ENCODE results near the gene THAP9. TPM values are rescaled to one million over a fixed set of nuclear protein-coding genes. Genes with fewer than 3 reads are reported as not detected.
"Not testable (repeated sequence)": the region's sequence is repeated elsewhere in the genome, so short reads cannot be mapped to it uniquely, and the experiment has no call there.

The THAP9 gene
- 1.9 and 3.1 TPM in 2 replicates for total RNA-seq (2014; rRNA removed; shearing (Covaris generic))

GRCh38 chr4:82900411-82901182 is at the start of gene THAP9:
THAP9 (plus strand) TSS chr4:82900735; CDS start chr4:82900803, 68 bp downstream.
- peak; percentile 99 for DNase-seq (ENCODE audit: low read depth)

GRCh38 chr4:82851318-82851717 is 49.2 kb upstream of the THAP9 start:
- no peak for DNase-seq (ENCODE audit: low read depth)

GRCh38 chr4:82851885-82852750 is 48.4 kb upstream of the THAP9 start:
- DNase-seq (ENCODE audit: low read depth): peak; percentile 33

GRCh38 chr4:82852751-82853285 is 47.7 kb upstream of the THAP9 start:
- no peak for DNase-seq (ENCODE audit: low read depth)

GRCh38 chr4:82860487-82860886 is 40.0 kb upstream of the THAP9 start:
- DNase-seq (ENCODE audit: low read depth): not testable (repeated sequence)

- no peak for DNase-seq (ENCODE audit: low read depth)
Measured at GRCh38 chr4:82861529-82861928, 39.0 kb upstream of the THAP9 start.

GRCh38 chr4:82864336-82864979 is 36.1 kb upstream of the THAP9 start:
- no peak for DNase-seq (ENCODE audit: low read depth)

- DNase-seq (ENCODE audit: low read depth): peak; percentile 80
Measured at GRCh38 chr4:82865592-82865991, 34.9 kb upstream of the THAP9 start.

GRCh38 chr4:82866033-82866432 is 34.5 kb upstream of the THAP9 start:
- DNase-seq (ENCODE audit: low read depth): peak; percentile 18

GRCh38 chr4:82866706-82867385 is 33.7 kb upstream of the THAP9 start:
- no peak for DNase-seq (ENCODE audit: low read depth)

GRCh38 chr4:82868572-82868971 is 32.0 kb upstream of the THAP9 start:
- no peak for DNase-seq (ENCODE audit: low read depth)

- DNase-seq (ENCODE audit: low read depth): no peak
Measured at GRCh38 chr4:82885410-82885809, 15.1 kb upstream of the THAP9 start.

- DNase-seq (ENCODE audit: low read depth): no peak
Measured at GRCh38 chr4:82886147-82886942, 14.2 kb upstream of the THAP9 start.

- no peak for DNase-seq (ENCODE audit: low read depth)
Measured at GRCh38 chr4:82889287-82889686, 11.2 kb upstream of the THAP9 start.

GRCh38 chr4:82890528-82890900 is 10.0 kb upstream of the THAP9 start:
- DNase-seq (ENCODE audit: low read depth): no peak

GRCh38 chr4:82890901-82891706 is 9.4 kb upstream of the THAP9 start, which contains the start of gene SEC31A:
SEC31A (minus strand) TSS chr4:82891153; CDS start chr4:82881936, 9,217 bp downstream.
- DNase-seq (ENCODE audit: low read depth): peak; percentile 92

GRCh38 chr4:82891707-82892466 is 8.6 kb upstream of the THAP9 start:
- DNase-seq (ENCODE audit: low read depth): peak; percentile 2

- no peak for DNase-seq (ENCODE audit: low read depth)
Measured at GRCh38 chr4:82892467-82892802, 8.1 kb upstream of the THAP9 start.

- no peak for DNase-seq (ENCODE audit: low read depth)
Measured at GRCh38 chr4:82893942-82894341, 6.6 kb upstream of the THAP9 start.

Measured in RPMI7951 (cell line).